Astrocyte (in vitro differentiated cells and primary cell): ENCODE data around the gene VPS11. TPM values are rescaled to one million over a fixed set of nuclear protein-coding genes. Genes with fewer than 3 reads are reported as not detected.
A peak's percentile ranks its signal among the peaks of the same experiment; 100 is the strongest.

ENCODE experiments used
- DNase-seq: peaks from one replicate; pipeline ENCODE4 v3.0.0-alpha.2; 2010; ENCODE audit warnings: low read depth
- FAIRE-seq: peaks from 2 replicates; lab custom pipeline; 2011; peaks lifted over from hg19 to GRCh38; lab: Jason Lieb, UNC
- H2AFZ ChIP-seq: 2 replicates; pipeline ENCODE4 v1.6.0; 2012; ENCODE audit warnings: low read depth, low read length, inconsistent platforms
- H3K27ac ChIP-seq: 2 replicates; pipeline ENCODE4 v1.5.1; 2011; ENCODE audit warnings: low read depth, low read length, inconsistent platforms
- H3K27me3 ChIP-seq: 2 replicates; pipeline ENCODE4 v1.6.0; 2011; ENCODE audit warnings: low read length, inconsistent platforms; ENCODE audit not compliant: insufficient read depth
- H3K36me3 ChIP-seq: 2 replicates; pipeline ENCODE4 v1.5.1; 2011; ENCODE audit warnings: low read length, inconsistent platforms; ENCODE audit not compliant: insufficient read depth
- H3K4me1 ChIP-seq: 2 replicates; pipeline ENCODE4 v1.5.1; 2011; ENCODE audit warnings: low read length, inconsistent platforms; ENCODE audit not compliant: insufficient read depth
- H3K4me2 ChIP-seq: 2 replicates; pipeline ENCODE4 v1.6.0; 2012; ENCODE audit warnings: low read length, inconsistent platforms
- H3K4me3 ChIP-seq: 2 replicates; pipeline ENCODE4 v1.5.1; 2011; ENCODE audit warnings: low read depth, mild to moderate bottlenecking, low read length, inconsistent platforms; ENCODE audit not compliant: insufficient read depth
- H3K79me2 ChIP-seq: 2 replicates; pipeline ENCODE4 v1.6.0; 2012; ENCODE audit warnings: mild to moderate bottlenecking, low read length, inconsistent platforms; ENCODE audit not compliant: insufficient read depth
- H3K9ac ChIP-seq: 2 replicates; pipeline ENCODE4 v1.6.0; 2012; ENCODE audit warnings: mild to moderate bottlenecking, low read length, inconsistent platforms
- H3K9me3 ChIP-seq: 2 replicates; pipeline ENCODE4 v1.5.1; 2012; ENCODE audit warnings: low read depth, mild to moderate bottlenecking, low read length, inconsistent platforms; ENCODE audit not compliant: insufficient read depth
- H4K20me1 ChIP-seq: 2 replicates; pipeline ENCODE4 v1.6.0; 2012; ENCODE audit warnings: low read length, inconsistent platforms; ENCODE audit not compliant: insufficient read depth
- H3K27ac Mint-ChIP-seq: one replicate; pipeline ENCODE4 v1.8.0; 2021; ENCODE audit warnings: mild to moderate bottlenecking, mixed read lengths; ENCODE audit not compliant: unreplicated experiment
- H3K27me3 Mint-ChIP-seq: one replicate; pipeline ENCODE4 v1.8.0; 2021; ENCODE audit warnings: low read depth, mixed read lengths; ENCODE audit not compliant: unreplicated experiment
- H3K36me3 Mint-ChIP-seq: one replicate; pipeline ENCODE4 v1.8.0; 2021; ENCODE audit warnings: low read depth, mixed read lengths; ENCODE audit not compliant: unreplicated experiment
- H3K4me1 Mint-ChIP-seq: one replicate; pipeline ENCODE4 v1.8.0; 2021; ENCODE audit warnings: low read depth, mixed read lengths; ENCODE audit not compliant: unreplicated experiment
- H3K4me3 Mint-ChIP-seq: one replicate; pipeline ENCODE4 v1.8.0; 2021; ENCODE audit warnings: mild to moderate bottlenecking, moderate library complexity, mixed read lengths; ENCODE audit not compliant: unreplicated experiment
- H3K9me3 Mint-ChIP-seq: one replicate; pipeline ENCODE4 v1.8.0; 2021; ENCODE audit warnings: mild to moderate bottlenecking, mixed read lengths; ENCODE audit not compliant: unreplicated experiment
- EZH2 ChIP-seq: IDR thresholded peaks from 2 replicates; pipeline ENCODE4 v1.6.1; 2012; ENCODE audit warnings: mild to moderate bottlenecking, low read length, inconsistent platforms; ENCODE audit not compliant: insufficient read depth
- total RNA-seq: library from RNA; stranded (reverse); gene quantifications from 2 replicates; pipeline ENCODE4 v1.2.1, GENCODE V29; 2021
- TF ChIP-seq, protein P1 (sequence below): IDR thresholded peaks from 2 replicates; pipeline ENCODE4 v1.5.1; 2011; ENCODE audit warnings: low read depth, mild to moderate bottlenecking, inconsistent platforms, low read length, moderate library complexity; ENCODE audit not compliant: insufficient read depth

The VPS11 gene
- total RNA-seq, 1 donor from 2014 or later: 24.0 TPM

DNA sequence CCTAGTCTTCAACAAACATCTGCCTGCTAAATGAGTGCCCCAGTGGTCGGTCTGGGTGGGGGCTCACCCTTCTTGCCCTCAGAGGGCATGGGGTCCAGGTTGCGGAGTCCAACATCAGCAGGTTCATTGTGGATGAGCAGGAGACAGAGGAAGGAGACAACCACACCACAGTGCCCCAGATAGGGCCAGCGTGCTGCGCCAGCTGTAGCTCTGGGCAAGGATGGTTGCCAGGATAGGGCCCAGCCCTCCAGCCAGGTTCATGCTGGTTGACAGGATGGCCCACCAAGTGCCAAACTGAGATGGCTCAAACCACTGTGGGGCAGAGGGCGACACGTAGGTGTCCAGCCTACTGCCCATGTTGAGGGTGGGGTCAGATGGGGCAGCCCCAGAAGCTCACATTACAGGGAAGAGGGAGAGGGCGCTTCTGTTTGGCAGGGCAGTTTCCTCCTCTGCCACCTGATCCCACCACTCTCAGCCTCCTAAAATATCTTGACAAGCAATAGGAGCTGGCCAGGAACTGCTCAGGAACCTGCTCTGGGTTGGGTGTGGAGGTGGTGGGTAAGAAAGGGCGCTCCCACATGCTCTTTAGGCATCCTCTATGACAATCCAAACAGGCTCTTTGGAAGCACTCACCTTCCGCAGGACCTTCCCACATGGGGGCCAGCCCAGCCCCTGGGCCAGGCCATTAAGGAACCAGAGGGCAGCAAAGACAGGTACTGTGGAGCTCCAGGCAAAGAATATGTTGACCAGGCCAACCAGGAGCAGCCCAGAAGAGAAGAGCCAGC, 39.9 kb upstream of the VPS11 start:
- Mint-ChIP-seq H3K36me3 (peaks cover 26% of the 10 kb centered on the region), H3K27me3 (no peaks in the 10 kb centered on the region), H3K9me3 (no peaks in the 10 kb centered on the region), H3K4me3 (no peak overlapping the region), H3K4me1 (peaks cover 20% of the 10 kb centered on the region), H3K27ac (no peak overlapping the region)
- Histone ChIP-seq H3K9ac (no peak overlapping the region), H3K4me1 (peaks cover 5% of the 10 kb centered on the region), H3K9me3 (no peaks in the 10 kb centered on the region), H4K20me1 (peaks cover 24% of the 10 kb centered on the region), H3K4me2 (no peak overlapping the region), H2AFZ (no peak overlapping the region), H3K36me3 (peaks cover 6% of the 10 kb centered on the region), H3K4me3 (no peak overlapping the region), H3K79me2 (peaks cover under 1% of the 10 kb centered on the region), H3K27me3 (no peaks in the 10 kb centered on the region), H3K27ac (no peak overlapping the region)
- TF ChIP-seq EZH2: no peak
- TF ChIP-seq, protein P1, sequence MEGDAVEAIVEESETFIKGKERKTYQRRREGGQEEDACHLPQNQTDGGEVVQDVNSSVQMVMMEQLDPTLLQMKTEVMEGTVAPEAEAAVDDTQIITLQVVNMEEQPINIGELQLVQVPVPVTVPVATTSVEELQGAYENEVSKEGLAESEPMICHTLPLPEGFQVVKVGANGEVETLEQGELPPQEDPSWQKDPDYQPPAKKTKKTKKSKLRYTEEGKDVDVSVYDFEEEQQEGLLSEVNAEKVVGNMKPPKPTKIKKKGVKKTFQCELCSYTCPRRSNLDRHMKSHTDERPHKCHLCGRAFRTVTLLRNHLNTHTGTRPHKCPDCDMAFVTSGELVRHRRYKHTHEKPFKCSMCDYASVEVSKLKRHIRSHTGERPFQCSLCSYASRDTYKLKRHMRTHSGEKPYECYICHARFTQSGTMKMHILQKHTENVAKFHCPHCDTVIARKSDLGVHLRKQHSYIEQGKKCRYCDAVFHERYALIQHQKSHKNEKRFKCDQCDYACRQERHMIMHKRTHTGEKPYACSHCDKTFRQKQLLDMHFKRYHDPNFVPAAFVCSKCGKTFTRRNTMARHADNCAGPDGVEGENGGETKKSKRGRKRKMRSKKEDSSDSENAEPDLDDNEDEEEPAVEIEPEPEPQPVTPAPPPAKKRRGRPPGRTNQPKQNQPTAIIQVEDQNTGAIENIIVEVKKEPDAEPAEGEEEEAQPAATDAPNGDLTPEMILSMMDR: no peak
- no peak for DNase-seq
- FAIRE-seq: no peak

DNA sequence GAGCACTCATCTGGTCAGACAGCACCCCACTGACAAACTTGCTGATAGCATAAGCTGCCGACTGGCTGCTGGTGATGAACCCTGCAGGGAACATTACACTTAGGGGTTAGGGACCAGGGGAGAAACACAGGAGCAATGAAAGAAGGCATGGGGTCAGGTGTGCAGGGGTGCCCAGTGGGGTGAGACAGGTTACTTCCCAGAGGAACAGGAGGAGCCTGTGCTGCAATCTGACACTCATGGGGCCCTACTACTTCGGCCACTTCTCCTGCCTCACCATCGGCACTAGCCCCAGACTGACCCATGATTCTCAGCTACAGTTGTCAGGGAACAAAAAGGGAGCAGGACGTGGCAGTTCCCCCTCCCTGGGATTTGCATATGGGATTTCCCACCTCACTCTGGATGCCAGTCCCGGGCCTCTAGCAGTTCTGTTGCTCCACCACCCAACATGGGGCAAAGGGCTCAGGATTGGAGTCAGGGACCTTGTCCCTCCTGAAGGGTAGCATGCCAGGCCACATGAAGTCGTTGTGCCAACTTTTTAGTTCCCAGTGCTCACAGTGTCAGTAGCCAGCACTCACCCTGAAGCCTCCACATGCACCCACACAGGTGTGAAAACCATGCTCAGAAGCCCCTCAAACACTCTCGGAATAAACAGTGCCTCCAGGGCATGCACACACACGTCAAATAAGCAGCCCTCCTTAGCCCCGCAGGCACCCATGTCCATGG, 39.1 kb upstream of the VPS11 start:
- Histone ChIP-seq H3K4me2 (no peak overlapping the region), H3K9me3 (no peaks in the 10 kb centered on the region), H3K27me3 (no peaks in the 10 kb centered on the region), H3K4me3 (no peak overlapping the region), H4K20me1 (peaks cover 17% of the 10 kb centered on the region), H3K9ac (no peak overlapping the region), H3K4me1 (peaks cover 5% of the 10 kb centered on the region), H3K79me2 (no peaks in the 10 kb centered on the region), H3K27ac (no peak overlapping the region), H3K36me3 (peaks cover 2% of the 10 kb centered on the region), H2AFZ (no peak overlapping the region)
- Mint-ChIP-seq H3K27me3 (no peaks in the 10 kb centered on the region), H3K9me3 (no peaks in the 10 kb centered on the region), H3K4me1 (peaks cover 18% of the 10 kb centered on the region), H3K36me3 (peaks cover 23% of the 10 kb centered on the region), H3K4me3 (peak overlapping the region; percentile 75), H3K27ac (peak overlapping the region; percentile 75)
- no peak for FAIRE-seq
- TF ChIP-seq, protein P1: no peak
- no peak for TF ChIP-seq EZH2
- DNase-seq: no peak

DNA sequence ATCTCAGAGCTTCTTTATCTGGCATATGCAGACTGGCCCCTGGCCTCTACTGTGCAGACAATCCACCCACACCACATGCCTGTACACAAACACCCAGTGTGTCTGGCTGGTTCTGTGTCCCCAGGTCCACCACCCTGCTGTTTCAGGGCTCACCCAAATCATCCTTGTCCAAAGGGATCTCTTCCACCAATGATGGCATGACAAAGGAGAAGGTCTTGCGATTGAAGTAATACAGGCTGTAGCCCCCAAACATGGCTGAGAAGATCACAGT, 38.6 kb upstream of the VPS11 start:
- Histone ChIP-seq H4K20me1 (peaks cover 12% of the 10 kb centered on the region), H3K4me1 (peaks cover 5% of the 10 kb centered on the region), H3K36me3 (peaks cover 2% of the 10 kb centered on the region), H3K4me2 (no peak overlapping the region), H3K9ac (no peak overlapping the region), H2AFZ (no peak overlapping the region), H3K27me3 (no peaks in the 10 kb centered on the region), H3K4me3 (no peak overlapping the region), H3K9me3 (no peaks in the 10 kb centered on the region), H3K79me2 (no peaks in the 10 kb centered on the region), H3K27ac (no peak overlapping the region)
- H3K36me3 Mint-ChIP-seq: peaks cover 21% of the 10 kb centered on the region
- peaks cover 14% of the 10 kb centered on the region for H3K4me1 Mint-ChIP-seq
- FAIRE-seq (no peak), DNase-seq (no peak)
- no peaks in the 10 kb centered on the region for H3K27me3 Mint-ChIP-seq
- H3K27ac Mint-ChIP-seq: peak overlapping the region; percentile 75
- TF ChIP-seq, protein P1: no peak
- TF ChIP-seq EZH2: no peak
- H3K9me3 Mint-ChIP-seq: no peaks in the 10 kb centered on the region
- peak overlapping the region; percentile 75 for H3K4me3 Mint-ChIP-seq
